ENCODE measurements around the gene PIH1D1.

DNA sequence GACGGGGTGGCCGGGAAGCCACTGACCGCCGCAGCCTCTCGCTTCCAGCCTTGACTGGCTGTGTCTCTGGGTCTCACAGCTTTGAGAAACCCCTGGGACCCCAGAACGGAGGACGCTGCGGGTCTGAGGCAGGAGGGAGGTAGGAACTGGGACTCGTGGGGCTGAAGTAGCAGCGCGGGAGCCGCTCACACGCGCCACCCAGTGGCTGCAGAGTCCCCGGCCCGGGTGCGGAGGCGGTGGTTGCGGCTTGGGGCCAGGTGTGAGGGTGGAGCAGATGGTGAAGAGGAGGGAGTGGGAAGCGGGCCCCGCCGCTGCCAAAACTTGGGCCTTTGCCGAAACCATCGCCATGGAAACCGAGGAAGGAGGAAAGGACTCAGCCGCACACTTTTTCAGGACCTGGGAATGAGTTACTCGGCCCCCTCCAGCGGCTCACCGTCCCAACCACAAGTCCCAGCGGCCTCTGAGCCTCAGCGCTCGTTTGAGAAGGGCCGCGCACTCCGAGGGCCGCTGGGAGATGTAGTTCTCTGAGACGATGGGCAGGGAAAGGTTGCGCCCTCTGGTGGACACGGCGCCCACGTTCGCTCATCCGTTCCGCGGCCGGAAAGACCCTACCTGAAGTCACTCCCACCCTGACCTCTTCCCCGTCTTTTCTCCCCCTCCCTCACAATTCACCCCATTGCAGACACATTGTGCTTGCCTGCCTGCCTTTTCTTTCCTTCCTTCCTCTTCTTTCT, 8.1 kb downstream of the PIH1D1 start:
- TF ChIP-seq POLR2A (IDR thresholded peaks at IDR 0.05; ENCODE audit: low read depth, low read length) (no peak), POLR2AphosphoS5 (IDR thresholded peaks at IDR 0.05; ENCODE audit: low read depth, low read length) (no peak), TAF1 (IDR thresholded peaks at IDR 0.05; ENCODE audit: low read depth, low read length) (no peak), POU2F2 (IDR thresholded peaks at IDR 0.05; ENCODE audit: low read depth, low read length) (peak; percentile 56; the same call in 1 of the 2 replicates), PAX5 (IDR thresholded peaks at IDR 0.05; ENCODE audit: insufficient read depth, low read length, severe bottlenecking) (peak; percentile 36), SPI1 (IDR thresholded peaks at IDR 0.05; ENCODE audit: low read depth, low read length) (peak; percentile 55; the same call in 1 of the 2 replicates)
